Myocyte (in vitro differentiated cells): ENCODE results near the gene BRD7. TPM values are rescaled to one million over a fixed set of nuclear protein-coding genes. Genes with fewer than 3 reads are reported as not detected.

Experiments
- DNase-seq: peaks from one replicate; pipeline ENCODE4 v3.0.0-alpha.2; 2012; ENCODE audit warnings: low read depth
- total RNA-seq: library from RNA; depleted of rRNA; stranded (reverse); fragments of >200 nt; gene quantifications from 2 replicates; pipeline ENCODE4 v1.2.3, GENCODE V29; 2014

BRD7 gene
- total RNA-seq, 1 donor from 2014 or later: 56.3 TPM

DNA sequence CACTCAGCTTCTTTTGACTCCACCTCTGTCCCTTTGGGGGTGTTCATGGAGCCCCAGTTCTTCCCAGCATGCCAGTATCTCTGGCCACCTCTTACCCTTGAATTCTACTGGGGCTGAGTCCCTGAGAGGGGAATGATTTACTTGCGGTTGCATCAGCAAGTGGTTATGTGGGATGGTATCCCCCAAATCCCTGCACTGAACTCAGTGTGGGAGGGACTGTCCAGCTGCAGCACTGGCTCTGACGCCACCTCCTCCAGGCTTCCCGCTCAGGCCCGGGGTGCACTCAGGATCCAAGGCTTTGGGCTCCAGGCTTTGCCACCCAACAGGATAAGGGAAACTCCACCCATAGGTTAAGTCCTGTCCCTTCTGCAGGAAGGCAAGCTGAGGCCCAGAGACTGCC, 21.1 kb upstream of the BRD7 start:
- DNase-seq: no peak

DNA sequence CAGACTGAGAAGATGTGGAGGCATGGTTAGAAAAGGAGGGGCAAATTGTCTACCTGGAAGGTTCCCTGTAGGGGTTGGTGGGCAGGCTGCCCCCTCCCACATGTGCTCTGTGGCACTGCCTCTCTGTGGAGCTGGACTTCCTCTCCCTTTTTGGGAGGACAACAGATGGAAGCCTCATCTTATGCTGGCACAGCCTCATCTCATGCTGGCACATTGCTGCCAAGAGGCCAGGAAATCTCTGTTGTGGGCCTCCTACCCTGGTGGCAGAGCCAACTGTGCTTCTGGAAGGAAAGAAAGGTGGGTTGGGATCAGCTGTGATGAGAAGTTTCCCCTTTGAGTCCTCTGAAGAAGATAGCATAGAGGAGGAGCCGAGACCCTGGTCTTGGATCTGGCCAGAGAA, 19.7 kb upstream of the BRD7 start:
- DNase-seq: no peak

DNA sequence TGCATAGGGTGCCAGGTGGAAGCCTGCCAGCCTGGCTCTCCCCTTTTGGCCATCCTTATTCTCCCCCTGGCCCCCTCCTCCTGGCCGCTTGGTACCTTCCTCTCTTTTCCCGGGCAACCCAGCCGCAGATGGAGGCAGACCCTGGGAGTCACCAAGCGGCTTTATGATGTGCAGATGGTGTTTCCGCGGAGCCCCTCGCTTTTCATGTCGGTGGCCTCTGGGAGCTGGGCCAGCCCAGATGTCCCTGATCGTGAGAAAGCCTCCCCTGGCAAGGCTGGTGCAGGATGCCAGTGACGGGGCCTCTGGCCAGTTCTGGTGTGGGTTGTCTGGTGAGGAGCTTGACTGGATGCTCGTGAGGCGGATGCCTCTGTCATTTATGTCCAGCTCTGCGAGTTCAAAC, 18.0 kb upstream of the BRD7 start:
- no peak for DNase-seq

DNA sequence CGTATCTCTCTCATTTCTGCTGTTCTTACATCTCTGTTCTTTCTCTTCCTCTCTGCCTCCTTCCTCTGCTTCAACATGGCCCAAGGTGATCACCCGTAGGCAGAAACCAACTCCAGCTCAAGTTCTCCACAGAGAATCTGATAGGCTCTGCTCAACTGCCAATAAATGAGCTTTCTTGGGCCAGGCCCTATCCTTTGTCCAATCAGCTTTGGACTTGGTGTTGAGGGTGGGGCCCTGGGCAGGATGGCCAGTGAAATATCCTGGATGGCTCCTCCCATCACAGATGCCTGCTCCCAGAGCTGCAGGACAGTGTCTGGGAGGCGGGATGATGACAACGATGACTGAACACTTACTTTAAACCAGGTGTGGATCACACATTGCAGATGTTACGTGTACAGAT, 17.4 kb upstream of the BRD7 start:
- DNase-seq: no peak

DNA sequence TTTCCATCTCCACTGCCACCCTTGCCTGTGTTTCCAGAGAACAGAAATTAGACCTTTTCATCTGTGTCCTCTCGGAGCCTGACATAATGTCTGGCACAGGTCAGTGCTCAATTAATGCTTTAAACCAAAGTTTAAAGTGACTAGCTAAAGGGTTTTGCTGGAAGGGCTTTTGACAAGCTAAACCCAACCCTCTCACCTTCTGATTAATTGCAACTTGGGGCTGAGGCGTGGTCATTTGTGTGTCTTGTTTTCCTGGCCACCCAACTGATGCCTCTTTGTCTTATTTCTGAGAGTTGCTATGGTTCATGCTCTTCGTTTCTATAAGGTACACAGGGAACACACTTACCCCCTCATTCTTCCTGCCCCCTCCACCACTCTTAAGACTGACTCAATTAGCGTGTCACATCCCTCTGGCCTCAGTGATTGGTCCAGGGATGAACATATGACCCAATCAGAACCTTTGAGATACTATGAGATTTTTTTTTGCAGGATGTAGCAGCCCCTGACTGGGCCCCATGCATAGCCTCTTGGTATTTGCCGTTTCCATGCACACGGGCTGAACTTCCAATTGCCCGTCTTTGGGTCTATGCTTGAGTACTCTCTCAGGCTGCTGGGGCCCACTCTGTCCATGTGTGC, 15.8 kb upstream of the BRD7 start:
- DNase-seq: no peak

DNA sequence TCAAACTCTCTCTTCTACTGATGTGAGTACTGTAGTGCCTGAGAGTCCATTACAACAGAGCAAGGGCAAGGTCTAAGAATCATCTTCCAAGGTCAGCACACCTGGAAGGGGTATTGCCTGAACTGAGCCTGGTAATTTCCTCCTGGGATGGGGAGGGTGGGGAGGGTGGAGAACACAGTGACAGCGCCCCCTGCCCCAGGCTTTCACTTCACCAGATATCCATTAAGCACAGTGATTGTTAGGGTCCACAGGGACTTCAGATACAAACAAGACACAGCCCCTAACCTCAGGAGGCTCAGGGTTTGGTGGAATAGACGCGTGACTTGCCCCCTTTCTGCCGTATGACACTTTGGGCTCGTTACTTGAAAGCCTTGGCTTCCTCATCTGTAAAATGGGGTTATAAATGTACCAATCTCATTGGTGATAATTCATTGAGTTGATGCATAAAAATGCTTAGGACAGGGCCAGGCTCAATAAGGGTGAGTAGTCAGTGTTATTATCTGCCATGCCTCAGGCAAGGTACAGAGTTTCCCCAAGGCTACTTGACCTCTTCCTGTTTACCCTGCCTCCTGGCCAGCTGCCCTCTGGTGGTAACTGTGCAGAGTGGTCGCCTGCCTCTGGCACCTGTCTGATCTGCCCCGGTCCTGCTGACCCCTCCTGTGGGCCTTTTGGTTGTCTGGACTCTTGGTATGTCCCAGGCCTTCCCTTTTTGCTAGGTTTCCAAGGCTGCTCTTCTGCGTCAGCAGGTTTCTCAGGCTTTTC, 13.1 kb upstream of the BRD7 start:
- no peak for DNase-seq

DNA sequence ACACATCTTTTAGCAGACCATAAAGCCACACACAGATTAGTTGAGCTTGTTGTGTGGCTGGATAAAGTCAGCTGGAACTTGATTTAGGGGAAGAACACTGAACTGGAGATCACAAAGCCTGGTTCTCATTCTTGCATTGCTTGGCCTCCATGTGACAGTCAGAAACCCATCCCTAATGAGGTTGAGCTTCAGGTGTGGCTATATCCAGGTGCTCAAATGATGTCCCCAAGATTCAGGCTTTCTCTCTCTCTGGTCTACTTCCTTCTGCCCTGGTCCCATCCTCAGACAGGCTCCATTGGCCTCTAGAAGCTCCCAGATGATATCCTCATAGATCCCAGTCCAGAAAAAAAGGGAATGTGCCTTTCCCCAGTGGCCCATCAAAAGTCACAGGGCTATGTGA, 9.6 kb upstream of the BRD7 start:
- DNase-seq: no peak

DNA sequence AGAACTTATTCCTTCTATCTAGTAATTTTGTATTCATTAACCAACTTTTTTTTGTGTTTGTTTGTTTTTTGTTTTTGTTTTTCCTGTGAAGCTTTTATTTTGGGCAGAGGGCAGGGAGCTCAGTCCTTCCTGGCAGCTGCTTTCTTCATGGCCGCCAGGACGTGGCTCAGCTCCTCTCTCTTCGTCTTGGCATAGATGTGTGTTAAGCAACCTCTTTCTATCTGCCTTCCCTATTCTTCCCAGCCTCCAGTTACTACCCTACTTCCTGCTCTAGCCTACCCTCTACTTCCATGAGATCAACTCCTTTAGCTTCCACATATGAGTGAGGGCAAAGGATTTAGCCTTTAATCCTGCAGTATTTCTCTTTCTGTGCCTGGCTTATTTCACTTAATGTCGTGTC, 8.2 kb upstream of the BRD7 start:
- DNase-seq: no peak

DNA sequence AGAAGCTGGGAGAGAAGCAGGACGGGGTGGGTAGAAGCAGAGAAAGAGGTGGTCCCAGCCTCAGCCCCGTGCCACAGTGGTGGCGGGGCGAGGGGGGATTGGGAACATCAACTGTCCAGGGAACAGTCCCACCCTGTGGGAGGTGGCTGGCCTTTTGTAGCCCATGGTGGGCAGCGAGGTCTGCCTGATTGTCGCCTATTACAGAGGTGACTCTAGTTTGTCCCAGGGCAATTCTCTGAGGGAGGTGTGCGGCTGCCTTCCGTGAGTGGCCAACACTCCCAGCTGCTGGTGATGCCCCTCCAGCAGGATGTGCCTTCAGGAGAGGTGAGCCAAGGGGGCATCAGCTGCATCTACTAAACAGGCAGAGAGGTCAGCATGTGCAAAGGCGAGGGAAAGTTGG, 5.0 kb upstream of the BRD7 start:
- DNase-seq: no peak

DNA sequence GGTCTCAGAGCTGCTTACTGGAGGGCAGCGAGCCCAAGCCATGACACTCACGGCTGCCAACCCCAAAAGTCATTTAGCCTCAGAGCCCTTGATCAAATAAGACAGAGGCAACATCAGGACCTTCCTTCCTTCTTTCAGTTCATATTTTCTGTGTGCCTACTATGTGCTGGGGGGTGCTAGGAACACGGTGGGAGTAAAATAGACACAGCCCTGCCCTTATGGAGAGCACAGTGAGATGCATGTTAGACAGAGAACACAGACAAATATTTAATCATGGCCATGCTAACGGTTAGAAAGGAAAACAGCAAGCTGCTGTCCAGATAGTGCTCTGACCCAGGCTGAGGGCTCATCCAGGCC, 4.5 kb upstream of the BRD7 start:
- DNase-seq: no peak

DNA sequence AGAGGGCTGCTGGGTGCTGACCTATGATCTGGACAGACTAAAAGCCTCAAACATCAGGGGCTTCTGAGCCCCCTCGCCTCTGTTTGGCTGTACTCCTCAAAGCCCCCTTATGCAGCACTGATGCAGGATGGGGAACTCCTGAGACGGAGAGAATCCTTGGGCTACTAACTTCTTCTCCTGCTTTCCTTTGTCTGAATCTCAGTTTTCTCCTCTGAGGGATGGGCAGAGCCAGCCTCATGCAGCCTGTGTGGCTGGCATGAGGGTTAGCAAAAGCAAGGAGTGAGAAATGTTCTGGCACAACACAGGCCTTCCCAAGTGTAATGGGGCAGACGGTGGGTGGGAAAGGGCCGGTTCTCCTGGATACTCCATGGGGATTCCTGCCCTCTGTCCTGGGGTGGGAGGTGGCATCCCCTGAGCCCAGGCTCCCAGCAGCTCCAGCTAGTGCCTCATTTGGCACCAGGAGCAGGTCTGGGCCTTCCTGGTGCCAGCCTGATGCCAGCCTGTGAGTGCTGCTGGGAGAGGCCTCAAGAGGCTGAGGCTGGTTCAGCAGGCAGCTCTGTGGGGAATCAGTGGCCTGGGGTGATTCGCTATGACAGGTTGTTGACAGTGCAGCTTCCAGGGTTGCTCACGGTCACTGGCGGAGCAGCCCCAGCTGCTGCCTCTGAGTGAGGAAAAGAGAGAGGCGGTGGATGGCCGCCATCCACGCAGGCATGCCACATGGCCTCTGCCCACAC, 4.0 kb upstream of the BRD7 start:
- DNase-seq: peak; percentile 92

DNA sequence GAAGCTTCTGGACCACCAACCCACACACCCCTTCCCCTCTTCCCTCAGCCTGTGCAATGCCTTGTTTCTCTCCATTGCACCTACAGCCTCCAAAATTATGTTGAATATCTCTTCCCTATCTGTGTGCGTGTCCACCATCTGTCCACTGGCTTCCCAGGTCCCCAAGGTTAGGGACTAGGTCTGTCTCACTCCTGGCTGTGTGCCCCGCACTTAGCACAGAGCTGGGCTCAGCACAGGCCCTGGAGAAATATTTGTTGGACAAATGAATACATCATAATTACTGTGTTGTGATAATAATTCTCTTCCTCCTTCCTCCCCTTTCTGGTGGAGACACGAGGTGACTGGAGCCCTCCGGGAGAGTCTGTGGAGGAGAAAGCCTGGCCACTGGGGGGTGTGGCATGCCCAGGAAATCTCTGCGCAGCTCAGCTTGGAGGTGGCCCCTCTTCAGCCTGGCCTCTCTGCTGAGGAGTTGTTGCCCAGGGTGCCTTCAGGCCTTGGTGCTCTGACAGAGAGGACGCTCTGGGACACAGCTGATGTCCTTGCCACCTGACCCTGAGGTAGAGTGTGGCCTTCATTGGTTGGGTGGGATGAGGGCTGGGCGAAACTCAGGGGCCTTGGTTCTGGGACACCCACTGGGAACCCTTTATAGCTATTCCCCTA, 3.3 kb upstream of the BRD7 start:
- peak; percentile 27 for DNase-seq

DNA sequence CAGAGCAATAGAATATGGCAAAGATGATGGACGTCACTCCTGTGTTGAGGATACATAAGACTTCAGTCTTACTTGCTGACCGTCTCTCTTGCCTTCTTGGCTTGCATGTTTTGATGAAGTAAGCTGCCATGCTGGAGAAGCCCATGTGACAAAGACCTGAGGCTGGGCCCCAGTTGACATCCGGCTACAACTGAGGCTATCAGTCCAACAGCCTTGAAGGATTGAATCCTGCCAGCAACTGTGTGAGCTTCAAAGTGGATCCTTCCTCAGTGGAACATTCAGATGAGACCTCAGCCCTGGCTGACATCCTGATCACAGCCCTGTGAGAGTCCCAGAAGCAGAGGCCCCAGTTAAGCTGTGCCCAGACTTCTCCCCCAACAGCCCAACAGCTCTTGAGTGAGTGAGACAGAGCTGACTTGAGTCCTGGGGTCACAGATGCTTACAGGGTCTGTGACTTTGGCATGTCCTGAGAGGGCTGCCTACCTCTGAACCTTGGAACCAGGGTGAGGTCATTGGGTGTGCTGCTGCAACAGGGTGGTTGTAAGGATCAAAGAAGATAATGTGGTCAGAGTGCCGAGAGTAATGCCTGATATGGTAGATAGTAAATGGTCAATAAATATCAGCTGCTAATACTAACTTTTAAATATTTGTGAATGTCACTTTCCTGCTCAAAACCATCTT, 2.4 kb upstream of the BRD7 start:
- DNase-seq: no peak

DNA sequence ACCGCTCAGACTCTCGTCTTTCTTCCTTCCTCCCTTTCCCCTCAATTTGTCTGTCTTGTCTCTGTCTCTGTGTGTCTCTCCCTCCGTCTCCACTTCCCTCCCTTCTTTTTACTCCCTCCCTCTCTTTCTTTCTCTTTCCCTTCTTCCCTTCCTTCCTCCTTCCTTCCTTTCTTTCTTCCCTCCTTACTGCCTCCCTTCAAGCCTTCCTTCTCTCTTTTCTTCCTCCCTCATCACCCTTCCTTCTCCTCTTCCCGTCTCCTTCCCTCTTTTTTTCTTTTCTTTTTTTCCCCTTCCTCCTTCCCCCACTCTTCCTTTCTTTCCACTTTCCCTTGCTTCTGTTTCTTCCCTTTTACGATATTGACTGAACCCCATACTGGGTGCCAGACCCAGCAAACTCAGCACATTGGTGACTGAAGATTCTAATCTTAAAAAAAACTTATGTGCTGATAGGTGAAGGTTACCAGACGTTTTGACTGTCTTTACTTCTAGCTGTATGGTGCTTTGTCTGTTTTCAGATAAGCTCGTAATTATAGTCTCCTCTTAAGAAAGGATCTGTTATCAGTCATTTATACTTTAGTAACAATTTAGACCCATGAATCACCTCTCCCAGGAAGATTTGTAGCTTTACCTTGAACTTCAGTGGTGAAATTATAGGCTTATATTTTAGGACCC, 481 bp upstream of the BRD7 start:
- no peak for DNase-seq

DNA sequence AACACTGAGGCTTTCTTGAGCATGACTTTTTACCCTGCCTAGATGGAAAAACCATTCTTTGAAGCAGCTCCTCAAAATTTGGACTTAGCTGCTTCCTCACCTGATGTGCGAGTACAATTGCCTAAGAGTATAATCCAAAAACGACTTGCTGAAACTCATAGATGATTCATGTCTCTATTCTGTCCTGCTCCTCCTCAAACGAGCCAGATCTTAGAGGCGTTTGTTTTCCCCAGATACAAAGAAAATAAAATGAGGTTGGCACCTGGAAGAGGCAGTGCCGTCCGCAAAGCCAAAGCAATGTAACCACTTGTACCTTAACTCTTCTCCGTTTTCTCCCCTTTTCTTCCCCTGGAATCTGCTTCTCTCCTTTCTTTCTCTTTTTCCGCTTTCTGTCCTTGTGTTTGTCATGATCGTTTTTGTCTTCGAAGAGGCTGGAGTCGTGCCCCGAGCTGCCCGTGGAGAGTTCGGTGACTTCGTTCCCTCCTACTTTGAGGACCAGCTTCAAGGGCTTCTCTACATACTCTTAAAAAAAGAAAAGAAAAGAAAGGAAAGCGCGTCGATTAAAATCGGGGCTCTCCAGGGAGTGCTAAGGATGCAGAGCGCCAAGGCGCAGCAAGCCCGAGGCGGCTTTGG, 895 bp downstream of the BRD7 start:
- peak; percentile 3 for DNase-seq

DNA sequence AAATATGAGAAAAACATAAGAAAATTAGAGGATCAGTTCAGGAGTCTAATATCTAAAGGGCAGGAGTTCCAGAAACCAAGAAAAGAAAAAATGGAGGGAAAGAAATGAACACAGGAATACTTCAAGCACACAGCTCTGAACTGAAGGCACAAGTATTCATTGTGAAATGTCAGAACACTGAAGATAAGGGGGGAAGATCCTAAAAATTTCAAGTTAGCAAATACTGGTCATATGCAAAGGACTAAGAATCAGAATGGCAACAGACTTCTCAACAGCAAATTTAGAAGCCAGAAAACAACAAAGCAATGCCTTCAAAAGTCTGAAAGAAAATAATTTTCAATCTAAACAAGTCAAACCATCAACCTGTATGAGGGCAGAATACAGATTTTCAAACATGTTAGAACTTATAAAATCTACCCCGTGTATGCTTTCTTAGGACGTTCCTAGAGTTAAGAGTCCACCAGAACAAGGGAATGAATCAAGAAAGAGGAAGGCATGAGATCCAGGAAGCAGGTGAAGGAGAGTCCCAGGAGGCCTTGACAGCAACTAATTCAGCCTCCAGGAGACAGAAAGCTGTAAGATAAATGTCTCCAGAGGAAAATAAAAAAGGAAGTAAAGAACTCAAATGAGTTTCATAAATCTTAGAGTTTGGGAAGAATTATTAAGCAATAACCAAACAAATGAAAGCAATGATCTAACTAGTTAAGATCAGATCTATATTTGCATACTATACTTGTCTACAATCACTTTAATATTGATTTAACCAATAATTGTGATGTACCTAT, 2.8 kb downstream of the BRD7 start:
- no peak for DNase-seq

DNA sequence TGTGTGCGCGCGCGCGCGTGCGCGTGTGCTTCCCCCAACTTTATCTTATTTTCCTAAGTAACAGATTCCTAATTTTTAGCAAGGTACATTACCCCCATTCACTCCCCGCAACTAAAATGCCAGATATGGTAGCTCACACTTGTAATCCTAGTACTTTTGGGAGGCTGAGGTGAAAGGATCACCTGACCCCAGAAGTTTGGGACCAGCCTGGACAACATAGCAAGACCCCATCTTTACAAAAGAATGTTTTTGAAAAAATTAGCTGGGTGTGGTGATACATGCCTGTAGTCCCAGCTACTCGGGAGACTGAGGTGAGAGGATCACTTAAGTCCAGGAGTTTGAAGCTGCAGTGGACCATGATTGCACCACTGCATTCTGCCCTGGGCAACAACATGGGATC, 5.1 kb downstream of the BRD7 start:
- no peak for DNase-seq

DNA sequence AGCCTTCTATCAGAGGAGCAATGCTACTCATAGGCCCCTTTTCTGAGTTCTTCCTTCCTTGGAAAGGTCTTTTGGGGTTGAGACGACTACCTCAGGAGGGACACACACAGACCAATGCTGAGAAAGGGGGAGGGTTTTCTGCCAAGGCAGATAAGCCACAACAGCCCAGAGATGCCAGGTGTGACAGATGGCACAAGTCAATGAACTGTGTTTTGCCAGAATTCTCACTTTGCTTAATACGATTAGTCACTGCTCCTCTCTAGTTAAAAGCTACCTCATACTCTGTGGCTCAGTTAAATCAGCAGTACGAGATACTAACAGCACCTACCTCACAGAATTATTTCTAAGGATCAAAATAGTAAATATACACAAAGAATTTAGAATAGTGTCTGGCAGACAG, 8.0 kb downstream of the BRD7 start:
- DNase-seq: peak; percentile 39

DNA sequence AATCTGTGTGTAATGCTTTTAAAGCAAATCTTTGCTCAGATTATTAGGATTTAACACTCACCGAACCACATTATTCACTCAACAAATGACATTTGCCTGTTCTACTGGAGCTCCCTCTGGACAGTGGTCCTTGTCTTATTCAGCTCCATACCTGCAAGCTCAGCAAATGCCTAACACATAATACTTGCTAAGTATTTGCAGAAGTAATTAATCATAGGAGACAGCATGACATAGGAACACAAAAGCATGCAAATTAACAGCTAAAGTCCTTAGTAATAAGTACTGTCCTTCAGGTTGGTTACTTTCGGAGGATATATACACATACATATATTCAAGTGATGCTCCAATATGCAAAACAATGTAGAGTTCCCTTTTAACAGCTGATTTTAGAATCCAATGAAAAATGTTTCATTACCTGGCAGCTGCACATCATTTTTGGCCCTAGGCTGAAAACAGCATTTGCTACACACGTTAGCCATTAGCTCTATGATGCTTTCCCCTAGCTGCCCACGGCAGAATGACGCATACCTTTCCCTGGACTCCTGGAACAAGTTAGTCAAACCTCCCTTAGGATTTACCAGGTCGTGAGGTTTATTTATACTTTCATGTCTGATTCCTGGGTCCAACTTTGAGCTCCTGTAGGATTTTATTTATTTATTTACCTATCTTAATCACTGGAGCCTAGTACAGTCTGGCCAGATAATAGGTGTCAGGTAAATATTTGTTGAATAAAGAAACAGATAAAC, 8.6 kb downstream of the BRD7 start:
- DNase-seq: no peak
